Prostate gland (tissue), 2 donors: ENCODE results near the gene SLC38A8. TPM values are rescaled to one million over a fixed set of nuclear protein-coding genes. Genes with fewer than 3 reads are reported as not detected.
A peak's percentile ranks its signal among the peaks of the same experiment; 100 is the strongest.

Experiments used
- DNase-seq: peaks from one replicate; pipeline ENCODE4 v3.0.0-alpha.2; 2019; ENCODE audit warnings: low spot score
- H3K27ac ChIP-seq, 2 donors: fragments of 200-600 bp; sonication (generic); 2 replicates each; pipeline ENCODE4 v1.5.1; 2017 to 2019
- H3K27me3 ChIP-seq: fragments of 200-600 bp; sonication (generic); replicated peaks from 2 replicates; pipeline ENCODE4 v1.5.1; 2019; ENCODE audit not compliant: insufficient read depth
- H3K36me3 ChIP-seq, 2 donors: fragments of 200-600 bp; sonication (generic); 1 replicate in 1 of 2; 2 replicates in 1 of 2; pipeline versions ENCODE4 v1.5.1 to v1.8.1; 2017 to 2019
- H3K4me1 ChIP-seq: fragments of 200-600 bp; sonication (generic); replicated peaks from 2 replicates; pipeline ENCODE4 v1.5.1; 2019
- H3K4me3 ChIP-seq, 2 donors: fragments of 200-600 bp; sonication (generic); 2 replicates each; pipeline ENCODE4 v1.5.1; 2017 to 2019
- H3K9me3 ChIP-seq: fragments of 200-600 bp; sonication (generic); 2 replicates; pipeline ENCODE4 v1.5.1; 2017
- CTCF ChIP-seq, 4 experiments: fragments of 200-600 bp in 2 of 4; fragments of 450-650 bp in 2 of 4; sonication (generic) in 2 of 4; IDR thresholded peaks; 1 replicate in 3 of 4; 2 replicates in 1 of 4; pipeline ENCODE4 v1.5.1; 2016 to 2019; ENCODE audit warnings: antibody characterized with exemption in 4 of 4, mild to moderate bottlenecking in 2 of 4, moderate library complexity in 2 of 4
- POLR2A ChIP-seq: fragments of 450-650 bp; IDR thresholded peaks from one replicate; pipeline ENCODE4 v1.6.1; 2016; ENCODE audit warnings: antibody characterized with exemption, mild to moderate bottlenecking
- POLR2AphosphoS5 ChIP-seq: sonication (generic); formaldehyde crosslinking; IDR thresholded peaks from one replicate; pipeline ENCODE4 v1.6.1; 2017; ENCODE audit warnings: antibody characterized with exemption
- WGBS: methylation state at CpG from one replicate; pipeline ENCODE4 v1.1.5; 2018; 5-methylcytosine and 5-hydroxymethylcytosine counted together
- intact Hi-C: fragments of 100-400 bp; cut with DNase I; formaldehyde crosslinking; loops from one replicate; pipeline ENCODE4 v1.14.2; 2022
- total RNA-seq, 2 donors: library from RNA; depleted of rRNA; stranded (reverse); fragments of >200 nt; gene quantifications; one replicate each; pipeline ENCODE4 v1.1.0, GENCODE V29; 2016

SLC38A8 gene
- total RNA-seq, 2 donors from 2014 or later: not detected

- 50% methylated on average over 5 of the region's 5 CpGs for WGBS
- no peak overlapping the region for H3K27ac ChIP-seq
- DNase-seq: no peak
- H3K4me3 ChIP-seq: no peak overlapping the region
- H3K36me3 ChIP-seq: no peaks in the 10 kb centered on the region
- no peaks in the 10 kb centered on the region for H3K4me1 ChIP-seq
- H3K27me3 ChIP-seq: peaks cover 6% of the 10 kb centered on the region
- no peaks in the 10 kb centered on the region for H3K9me3 ChIP-seq
- intact Hi-C loops: no loop called here
- TF ChIP-seq POLR2A: no peak
- TF ChIP-seq CTCF (IDR thresholded peaks at IDR 0.05): peak in 1 of 4 experiments; percentile 26
- no peak for TF ChIP-seq POLR2AphosphoS5
These were observed 1.5 kb upstream of the SLC38A8 start for GRCh38 chr16:84044118-84044488.

- 40% methylated on average over 18 of the region's 18 CpGs for WGBS
- intact Hi-C loops: no loop called here
- H3K27me3 ChIP-seq: peaks cover 6% of the 10 kb centered on the region
- TF ChIP-seq POLR2AphosphoS5 (no peak), CTCF (IDR thresholded peaks at IDR 0.05) (no peak), POLR2A (no peak)
- H3K27ac ChIP-seq: no peak overlapping the region
- no peaks in the 10 kb centered on the region for H3K4me1 ChIP-seq
- DNase-seq: no peak
- H3K36me3 ChIP-seq: no peaks in the 10 kb centered on the region
- H3K4me3 ChIP-seq: no peak overlapping the region
- H3K9me3 ChIP-seq: no peaks in the 10 kb centered on the region
These were observed 1.0 kb upstream of the SLC38A8 start for GRCh38 chr16:84043486-84044117.

- intact Hi-C loops: no loop called here
- WGBS: 52% methylated on average over 21 of the region's 22 CpGs
- no peak overlapping the region for H3K4me3 ChIP-seq
- no peak for DNase-seq
- no peaks in the 10 kb centered on the region for H3K9me3 ChIP-seq
- peaks cover 6% of the 10 kb centered on the region for H3K27me3 ChIP-seq
- no peaks in the 10 kb centered on the region for H3K4me1 ChIP-seq
- no peak overlapping the region for H3K27ac ChIP-seq
- H3K36me3 ChIP-seq: no peaks in the 10 kb centered on the region
- TF ChIP-seq CTCF (IDR thresholded peaks at IDR 0.05) (no peak), POLR2A (no peak), POLR2AphosphoS5 (no peak)
These were observed 387 bp upstream of the SLC38A8 start for GRCh38 chr16:84042879-84043485.

- Histone ChIP-seq H3K4me3 (no peak overlapping the region), H3K4me1 (no peaks in the 10 kb centered on the region), H3K27me3 (peaks cover 6% of the 10 kb centered on the region), H3K36me3 (no peaks in the 10 kb centered on the region), H3K27ac (no peak overlapping the region), H3K9me3 (no peaks in the 10 kb centered on the region)
- intact Hi-C loops: no loop called here
- WGBS: 91% methylated on average over 17 of the region's 17 CpGs
- no peak for TF ChIP-seq CTCF (IDR thresholded peaks at IDR 0.05)
- no peak for TF ChIP-seq POLR2A
- TF ChIP-seq POLR2AphosphoS5: no peak
- DNase-seq: no peak
These were observed 714 bp downstream of the SLC38A8 start for GRCh38 chr16:84041881-84042280.
